T47D (cell line): ENCODE measurements around the gene CDRT15.
"Not testable (repeated sequence)": the region's sequence is repeated elsewhere in the genome, so short reads cannot be mapped to it uniquely, and the experiment has no call there.

Source experiments
- DNase-seq, 2 experiments: peaks; one replicate each; pipeline versions ENCODE4 v3.0.0 to v3.0.0-alpha.2; 2011 to 2012; ENCODE audit warnings: low read depth in 1 of 2, low spot score in 1 of 2
- JUND ChIP-seq: IDR thresholded peaks from 2 replicates; pipeline ENCODE4 v1.6.1; 2012; ENCODE audit warnings: low read depth
- in situ Hi-C: cut with HindIII; loops from 2 replicates; pipeline ENCODE4 v1.10.0; 2016; ENCODE audit warnings: low sequenced_read_pairs, low pct_unique_long_range_greater_than_20kb

CDRT15 gene

GRCh38 chr17:14236762-14237161 lies at the start of gene CDRT15:
Gene CDRT15, minus strand, starts transcription at chr17:14236862. Its CDS starts 29 bp downstream, at chr17:14236833.
- in situ Hi-C loops, DNase-seq: not testable (repeated sequence)

GRCh38 chr17:14282726-14283125 lies 46.1 kb upstream of the CDRT15 start:
- in situ Hi-C loops = no loop called here
- no peak for TF ChIP-seq JUND
- no peak for DNase-seq

- in situ Hi-C loops = no loop called here
- TF ChIP-seq JUND = no peak
- no peak for DNase-seq
These were observed 44.9 kb upstream of the CDRT15 start for GRCh38 chr17:14281530-14281929.

- DNase-seq = peak in 1 of 2 experiments; percentile 3
- in situ Hi-C loops = no loop called here
- no peak for TF ChIP-seq JUND
These were observed 40.0 kb upstream of the CDRT15 start for GRCh38 chr17:14276535-14277250.

- TF ChIP-seq JUND = no peak
- in situ Hi-C loops = no loop called here
- no peak for DNase-seq
These were observed 33.8 kb upstream of the CDRT15 start for GRCh38 chr17:14270508-14270907.

GRCh38 chr17:14269473-14269872 lies 32.8 kb upstream of the CDRT15 start:
- TF ChIP-seq JUND = no peak
- in situ Hi-C loops = no loop called here
- DNase-seq = no peak

GRCh38 chr17:14268264-14268663 lies 31.6 kb upstream of the CDRT15 start:
- no peak for DNase-seq
- in situ Hi-C loops = no loop called here

GRCh38 chr17:14261406-14261805 lies 24.7 kb upstream of the CDRT15 start:
- in situ Hi-C loops = no loop called here
- no peak for TF ChIP-seq JUND
- no peak for DNase-seq

More at GRCh38 chr17:14268264-14268663, 31.6 kb upstream of the CDRT15 start:
- no peak for TF ChIP-seq JUND

- no peak for DNase-seq
- in situ Hi-C loops = no loop called here
- TF ChIP-seq JUND = no peak
These were observed 9.0 kb upstream of the CDRT15 start for GRCh38 chr17:14245629-14246028.

GRCh38 chr17:14245002-14245401 lies 8.3 kb upstream of the CDRT15 start:
- peak in 1 of 2 experiments; percentile 8 for DNase-seq
- no peak for TF ChIP-seq JUND
- in situ Hi-C loops = no loop called here

GRCh38 chr17:14239271-14239670 lies 2.6 kb upstream of the CDRT15 start:
- DNase-seq, in situ Hi-C loops: not testable (repeated sequence)

- in situ Hi-C loops, DNase-seq: not testable (repeated sequence)
These were observed 630 bp downstream of the CDRT15 start for GRCh38 chr17:14236032-14236431.

GRCh38 chr17:14235047-14235446 lies 1.6 kb downstream of the CDRT15 start:
- in situ Hi-C loops, DNase-seq: not testable (repeated sequence)

- DNase-seq, in situ Hi-C loops: not testable (repeated sequence)
These were observed 5.5 kb downstream of the CDRT15 start for GRCh38 chr17:14231187-14231586.
